Liver (tissue), 3 donors: ENCODE results near the gene CLIC3.
A peak's percentile ranks its signal among the peaks of the same experiment; 100 is the strongest.

Experiments used
- EGR1 ChIP-seq, 2 donors: IDR thresholded peaks; 2 replicates each; pipeline ENCODE4 v1.6.1; 2016 to 2018; ENCODE audit warnings: antibody characterized with exemption in 2 of 2, low read depth in 2 of 2
- FOXA1 ChIP-seq: IDR thresholded peaks from 2 replicates; pipeline ENCODE4 v1.6.1; 2016; ENCODE audit warnings: antibody characterized with exemption
- HNF4G ChIP-seq: IDR thresholded peaks from 2 replicates; pipeline ENCODE4 v1.6.1; 2016; ENCODE audit warnings: antibody characterized with exemption
- RAD21 ChIP-seq, 2 donors: IDR thresholded peaks; 2 replicates each; pipeline ENCODE4 v1.6.1; 2016; ENCODE audit warnings: antibody characterized with exemption in 2 of 2, mild to moderate bottlenecking in 2 of 2
- TAF1 ChIP-seq: conservative IDR thresholded peaks from 2 replicates; pipeline ENCODE4 v1.6.1; 2016; ENCODE audit warnings: antibody characterized with exemption, mild to moderate bottlenecking
- YY1 ChIP-seq: IDR thresholded peaks from 2 replicates; pipeline ENCODE4 v1.6.1; 2016; ENCODE audit warnings: antibody characterized with exemption, mild to moderate bottlenecking
- TF ChIP-seq, protein P1 (sequence below): IDR thresholded peaks from 2 replicates; pipeline ENCODE4 v1.6.1; 2016; ENCODE audit warnings: antibody characterized with exemption
- TF ChIP-seq, protein P2 (sequence below): fragments of 150-350 bp; IDR thresholded peaks from 2 replicates; pipeline ENCODE4 v1.5.1; 2017; ENCODE audit warnings: improper control_type of control experiment, low read depth, low read length; ENCODE audit not compliant: missing input control
- TF ChIP-seq, protein P3 (sequence below): IDR thresholded peaks from 2 replicates; pipeline ENCODE4 v1.6.1; 2016; ENCODE audit warnings: antibody characterized with exemption, mild to moderate bottlenecking
- TF ChIP-seq, protein P4 (sequence below): IDR thresholded peaks from 2 replicates; pipeline ENCODE4 v1.6.1; 2016; ENCODE audit warnings: antibody characterized with exemption
- TF ChIP-seq, protein P5 (sequence below): IDR thresholded peaks from 2 replicates; pipeline ENCODE4 v1.6.1; 2016; ENCODE audit warnings: antibody characterized with exemption
- donor health status: healthy.
- donor health status: healthy.

DNA sequence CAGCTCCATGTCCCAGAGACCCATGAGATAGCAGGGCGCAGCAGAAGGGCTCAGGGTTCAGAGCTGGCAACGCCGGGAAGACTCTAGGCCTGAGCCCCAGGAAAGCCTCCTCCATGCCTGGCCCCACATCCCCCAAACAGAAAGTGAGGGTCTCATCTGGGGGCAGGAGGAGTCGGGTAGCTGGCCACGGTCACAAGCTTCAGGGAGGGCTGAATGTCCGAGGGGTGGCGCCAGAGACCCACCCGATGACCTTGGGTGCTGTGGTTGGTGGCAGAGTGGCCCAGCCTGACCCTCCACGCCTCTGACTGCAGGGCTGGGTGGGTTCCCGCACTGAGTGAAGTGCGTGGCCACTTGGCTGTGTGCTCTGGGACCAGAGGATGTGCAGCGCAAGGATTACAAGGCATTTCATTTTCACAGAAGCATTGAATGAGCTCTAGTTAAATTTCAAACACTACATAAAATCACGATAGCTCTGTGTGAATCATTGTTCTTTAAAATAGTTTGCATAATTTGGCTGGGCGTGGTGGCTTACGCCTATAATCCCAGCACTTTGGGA lies 48.3 kb downstream of the CLIC3 start:
- TF ChIP-seq, protein P1, sequence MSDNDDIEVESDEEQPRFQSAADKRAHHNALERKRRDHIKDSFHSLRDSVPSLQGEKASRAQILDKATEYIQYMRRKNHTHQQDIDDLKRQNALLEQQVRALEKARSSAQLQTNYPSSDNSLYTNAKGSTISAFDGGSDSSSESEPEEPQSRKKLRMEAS = no peak
- TF ChIP-seq, protein P2, sequence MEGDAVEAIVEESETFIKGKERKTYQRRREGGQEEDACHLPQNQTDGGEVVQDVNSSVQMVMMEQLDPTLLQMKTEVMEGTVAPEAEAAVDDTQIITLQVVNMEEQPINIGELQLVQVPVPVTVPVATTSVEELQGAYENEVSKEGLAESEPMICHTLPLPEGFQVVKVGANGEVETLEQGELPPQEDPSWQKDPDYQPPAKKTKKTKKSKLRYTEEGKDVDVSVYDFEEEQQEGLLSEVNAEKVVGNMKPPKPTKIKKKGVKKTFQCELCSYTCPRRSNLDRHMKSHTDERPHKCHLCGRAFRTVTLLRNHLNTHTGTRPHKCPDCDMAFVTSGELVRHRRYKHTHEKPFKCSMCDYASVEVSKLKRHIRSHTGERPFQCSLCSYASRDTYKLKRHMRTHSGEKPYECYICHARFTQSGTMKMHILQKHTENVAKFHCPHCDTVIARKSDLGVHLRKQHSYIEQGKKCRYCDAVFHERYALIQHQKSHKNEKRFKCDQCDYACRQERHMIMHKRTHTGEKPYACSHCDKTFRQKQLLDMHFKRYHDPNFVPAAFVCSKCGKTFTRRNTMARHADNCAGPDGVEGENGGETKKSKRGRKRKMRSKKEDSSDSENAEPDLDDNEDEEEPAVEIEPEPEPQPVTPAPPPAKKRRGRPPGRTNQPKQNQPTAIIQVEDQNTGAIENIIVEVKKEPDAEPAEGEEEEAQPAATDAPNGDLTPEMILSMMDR = peak; percentile 38
- no peak for TF ChIP-seq TAF1
- TF ChIP-seq, protein P3, sequence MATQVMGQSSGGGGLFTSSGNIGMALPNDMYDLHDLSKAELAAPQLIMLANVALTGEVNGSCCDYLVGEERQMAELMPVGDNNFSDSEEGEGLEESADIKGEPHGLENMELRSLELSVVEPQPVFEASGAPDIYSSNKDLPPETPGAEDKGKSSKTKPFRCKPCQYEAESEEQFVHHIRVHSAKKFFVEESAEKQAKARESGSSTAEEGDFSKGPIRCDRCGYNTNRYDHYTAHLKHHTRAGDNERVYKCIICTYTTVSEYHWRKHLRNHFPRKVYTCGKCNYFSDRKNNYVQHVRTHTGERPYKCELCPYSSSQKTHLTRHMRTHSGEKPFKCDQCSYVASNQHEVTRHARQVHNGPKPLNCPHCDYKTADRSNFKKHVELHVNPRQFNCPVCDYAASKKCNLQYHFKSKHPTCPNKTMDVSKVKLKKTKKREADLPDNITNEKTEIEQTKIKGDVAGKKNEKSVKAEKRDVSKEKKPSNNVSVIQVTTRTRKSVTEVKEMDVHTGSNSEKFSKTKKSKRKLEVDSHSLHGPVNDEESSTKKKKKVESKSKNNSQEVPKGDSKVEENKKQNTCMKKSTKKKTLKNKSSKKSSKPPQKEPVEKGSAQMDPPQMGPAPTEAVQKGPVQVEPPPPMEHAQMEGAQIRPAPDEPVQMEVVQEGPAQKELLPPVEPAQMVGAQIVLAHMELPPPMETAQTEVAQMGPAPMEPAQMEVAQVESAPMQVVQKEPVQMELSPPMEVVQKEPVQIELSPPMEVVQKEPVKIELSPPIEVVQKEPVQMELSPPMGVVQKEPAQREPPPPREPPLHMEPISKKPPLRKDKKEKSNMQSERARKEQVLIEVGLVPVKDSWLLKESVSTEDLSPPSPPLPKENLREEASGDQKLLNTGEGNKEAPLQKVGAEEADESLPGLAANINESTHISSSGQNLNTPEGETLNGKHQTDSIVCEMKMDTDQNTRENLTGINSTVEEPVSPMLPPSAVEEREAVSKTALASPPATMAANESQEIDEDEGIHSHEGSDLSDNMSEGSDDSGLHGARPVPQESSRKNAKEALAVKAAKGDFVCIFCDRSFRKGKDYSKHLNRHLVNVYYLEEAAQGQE = no peak
- no peak for TF ChIP-seq YY1
- no peak for TF ChIP-seq HNF4G
- no peak for TF ChIP-seq FOXA1
- TF ChIP-seq, protein P4, sequence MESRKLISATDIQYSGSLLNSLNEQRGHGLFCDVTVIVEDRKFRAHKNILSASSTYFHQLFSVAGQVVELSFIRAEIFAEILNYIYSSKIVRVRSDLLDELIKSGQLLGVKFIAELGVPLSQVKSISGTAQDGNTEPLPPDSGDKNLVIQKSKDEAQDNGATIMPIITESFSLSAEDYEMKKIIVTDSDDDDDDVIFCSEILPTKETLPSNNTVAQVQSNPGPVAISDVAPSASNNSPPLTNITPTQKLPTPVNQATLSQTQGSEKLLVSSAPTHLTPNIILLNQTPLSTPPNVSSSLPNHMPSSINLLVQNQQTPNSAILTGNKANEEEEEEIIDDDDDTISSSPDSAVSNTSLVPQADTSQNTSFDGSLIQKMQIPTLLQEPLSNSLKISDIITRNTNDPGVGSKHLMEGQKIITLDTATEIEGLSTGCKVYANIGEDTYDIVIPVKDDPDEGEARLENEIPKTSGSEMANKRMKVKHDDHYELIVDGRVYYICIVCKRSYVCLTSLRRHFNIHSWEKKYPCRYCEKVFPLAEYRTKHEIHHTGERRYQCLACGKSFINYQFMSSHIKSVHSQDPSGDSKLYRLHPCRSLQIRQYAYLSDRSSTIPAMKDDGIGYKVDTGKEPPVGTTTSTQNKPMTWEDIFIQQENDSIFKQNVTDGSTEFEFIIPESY = no peak
- no peak for TF ChIP-seq EGR1 (IDR thresholded peaks at IDR 0.05; ENCODE audit: low read depth in 2 of 2)
- TF ChIP-seq, protein P5, sequence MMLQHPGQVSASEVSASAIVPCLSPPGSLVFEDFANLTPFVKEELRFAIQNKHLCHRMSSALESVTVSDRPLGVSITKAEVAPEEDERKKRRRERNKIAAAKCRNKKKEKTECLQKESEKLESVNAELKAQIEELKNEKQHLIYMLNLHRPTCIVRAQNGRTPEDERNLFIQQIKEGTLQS = no peak
- TF ChIP-seq RAD21 (IDR thresholded peaks at IDR 0.05) = peak; percentile 66 to 73
